Ovary (tissue), 9 donors: Measurements from ENCODE around the gene PLPPR3. TPM values are rescaled to one million over a fixed set of nuclear protein-coding genes. Genes with fewer than 3 reads are reported as not detected.

ENCODE experiments used
- DNase-seq, 5 donors: peaks; one replicate each; pipeline ENCODE4 v3.0.0-alpha.2; 2019 to 2020
- H3K27ac ChIP-seq, 2 donors: fragments of 200-600 bp; one replicate each; pipeline versions ENCODE4 v1.5.1 to v1.8.0; 2019 to 2022
- H3K27me3 ChIP-seq: fragments of 200-600 bp; one replicate; pipeline ENCODE4 v1.8.0; 2022
- H3K36me3 ChIP-seq: fragments of 200-600 bp; sonication (generic); one replicate; pipeline ENCODE4 v1.5.1; 2019
- H3K4me1 ChIP-seq: one replicate; pipeline ENCODE4 v1.8.1; 2013; ENCODE audit warnings: mild to moderate bottlenecking, moderate library complexity; ENCODE audit not compliant: insufficient read depth
- H3K4me3 ChIP-seq: fragments of 200-600 bp; sonication (generic); one replicate; pipeline ENCODE4 v1.5.1; 2017
- H3K9me3 ChIP-seq, 2 donors: fragments of 200-600 bp in 1 of 2; sonication (generic) in 1 of 2; one replicate each; pipeline versions ENCODE4 v1.5.1 to v1.8.1; 2013 to 2019; ENCODE audit warnings: mild to moderate bottlenecking in 1 of 2, moderate library complexity in 1 of 2
- CTCF ChIP-seq, 3 donors: fragments of 450-650 bp in 2 of 3; fragments of 200-600 bp in 1 of 3; IDR thresholded peaks; one replicate each; pipeline versions ENCODE4 v1.5.1 to v1.8.0; 2016 to 2022; ENCODE audit warnings: antibody characterized with exemption in 3 of 3, mild to moderate bottlenecking in 1 of 3
- EP300 ChIP-seq: sonication (generic); formaldehyde crosslinking; IDR thresholded peaks from one replicate; pipeline ENCODE4 v1.6.1; 2017; ENCODE audit warnings: antibody characterized with exemption
- POLR2A ChIP-seq: fragments of 450-650 bp; IDR thresholded peaks from one replicate; pipeline ENCODE4 v1.6.1; 2017; ENCODE audit warnings: antibody characterized with exemption, mild to moderate bottlenecking, moderate library complexity
- WGBS, 3 donors: extraction: QIAGEN DNeasy Blood & Tissue Kit in 1 of 3; methylation state at CpG; one replicate each; pipeline versions ENCODE4 v1.1.5 to v1.1.7; 2013 to 2017; 5-methylcytosine and 5-hydroxymethylcytosine counted together
- intact Hi-C, 4 donors: fragments of 100-400 bp; cut with DNase I; formaldehyde crosslinking; loops; one replicate each; pipeline versions ENCODE4 v1.11.0 to v1.15.1; 2022 to 2023
- polyA plus RNA-seq, 2 donors: library from polyadenylated mRNA; stranded (reverse); fragments of 200-250 nt in 1 of 2; fragments of 350-450 nt in 1 of 2; fragmentation: Illumina TruSeq in 1 of 2; extraction: RNeasy Lipid Tissue Mini Kit (QIAGEN cat#74804) in 1 of 2; gene quantifications; one replicate each; pipeline ENCODE4 v1.2.3, GENCODE V29; 2013 to 2014
- total RNA-seq, 7 donors: library from RNA; depleted of rRNA in 2 of 7; stranded (reverse); fragments of >200 nt in 2 of 7; fragmentation: NEBNext Ultra II Directional in 3 of 7; extraction: Animal tissue kit (Norgen Biotek cat#: 25700) in 3 of 7; gene quantifications; one replicate each; pipeline versions ENCODE4 v1.1.0 to v1.2.4, GENCODE V29; 2016 to 2023
- donor health status: DM: no; HTN: no; CAD: no; lungs with moderate emphysema.
- donor health status: DM: no; HTN: no; CAD: no.
- donor health status: Bipolar disorder and iron deficiency.
- donor health status: DM: yes; HTN: yes; CAD: no.
- donor health status: DM: no; HTN: no; CAD: no.
- donor health status: DM: yes; HTN: yes; CAD: no.

The PLPPR3 gene
- total and polyA plus RNA-seq, 9 donors: 0.18 to 11.4 (median 0.52) TPM; not detected in 2

GRCh38 chr19:791567-792305 lies 30.0 kb downstream of the PLPPR3 start:
- intact Hi-C loops: loop anchor here in 2 of 4 donors (10.0 kb wide), 1 partner anchor 123 kb away; the partner anchor contains the start of genes KISS1R (in 2 of the 2) and R3HDM4 (in 2 of the 2)
- Histone ChIP-seq H3K36me3 (no peaks in the 10 kb centered on the region), H3K9me3 (no peaks in the 10 kb centered on the region), H3K4me1 (peaks cover 5% of the 10 kb centered on the region), H3K27ac (no peak overlapping the region), H3K27me3 (no peaks in the 10 kb centered on the region), H3K4me3 (no peak overlapping the region)
- WGBS, 3 donors: 41 to 47% (median 41%) methylated on average over 8 of the region's 8 CpGs
- peak in 1 of 5 donors; percentile 43 for DNase-seq
- TF ChIP-seq CTCF (IDR thresholded peaks at IDR 0.05) (no peak), POLR2A (no peak), EP300 (no peak)

GRCh38 chr19:791007-791566 lies 30.7 kb downstream of the PLPPR3 start:
- TF ChIP-seq CTCF (IDR thresholded peaks at IDR 0.05) (no peak), EP300 (no peak), POLR2A (no peak)
- WGBS, 3 donors: 85 to 87% (median 87%) methylated on average over 26 of the region's 26 CpGs

GRCh38 chr19:789701-790060 lies 32.1 kb downstream of the PLPPR3 start:
- Histone ChIP-seq H3K4me1 (no peaks in the 10 kb centered on the region), H3K4me3 (no peak overlapping the region), H3K27ac (no peak overlapping the region), H3K36me3 (no peaks in the 10 kb centered on the region), H3K9me3 (no peaks in the 10 kb centered on the region), H3K27me3 (no peaks in the 10 kb centered on the region)
- intact Hi-C loops: loop anchor here in 2 of 4 donors (10.0 kb wide), 1 partner anchor 125 kb away; the partner anchor contains the start of genes KISS1R (in 2 of the 2) and R3HDM4 (in 2 of the 2)
- TF ChIP-seq CTCF (IDR thresholded peaks at IDR 0.05) (no peak), POLR2A (no peak), EP300 (no peak)
- WGBS, 3 donors: 90 to 96% (median 93%) methylated on average over 9 of the region's 9 CpGs
- no peak for DNase-seq

More at GRCh38 chr19:791007-791566, 30.7 kb downstream of the PLPPR3 start:
- no peak for DNase-seq
- Histone ChIP-seq H3K27me3 (no peaks in the 10 kb centered on the region), H3K4me3 (no peak overlapping the region), H3K4me1 (peaks cover 4% of the 10 kb centered on the region), H3K36me3 (no peaks in the 10 kb centered on the region), H3K27ac (no peak overlapping the region), H3K9me3 (no peaks in the 10 kb centered on the region)
- intact Hi-C loops: loop anchor here in 2 of 4 donors (10.0 kb wide), 1 partner anchor 124 kb away; the partner anchor contains the start of genes KISS1R (in 2 of the 2) and R3HDM4 (in 2 of the 2)

- H3K9me3 ChIP-seq: no peaks in the 10 kb centered on the region
- H3K27ac ChIP-seq: no peak overlapping the region
- no peak for TF ChIP-seq EP300
- TF ChIP-seq CTCF (IDR thresholded peaks at IDR 0.05): no peak
- no peak for TF ChIP-seq POLR2A
- no peak for DNase-seq
- no peaks in the 10 kb centered on the region for H3K4me1 ChIP-seq
- H3K4me3 ChIP-seq: no peak overlapping the region
- H3K36me3 ChIP-seq: no peaks in the 10 kb centered on the region
- intact Hi-C loops: no loop called here
- WGBS, 3 donors: 65 to 68% (median 66%) methylated on average over 33 of the region's 33 CpGs
- no peaks in the 10 kb centered on the region for H3K27me3 ChIP-seq
Measured at GRCh38 chr19:788983-789700, 32.6 kb downstream of the PLPPR3 start.
